ENCODE measurements around the gene GRWD1.

The GRWD1 gene

DNA sequence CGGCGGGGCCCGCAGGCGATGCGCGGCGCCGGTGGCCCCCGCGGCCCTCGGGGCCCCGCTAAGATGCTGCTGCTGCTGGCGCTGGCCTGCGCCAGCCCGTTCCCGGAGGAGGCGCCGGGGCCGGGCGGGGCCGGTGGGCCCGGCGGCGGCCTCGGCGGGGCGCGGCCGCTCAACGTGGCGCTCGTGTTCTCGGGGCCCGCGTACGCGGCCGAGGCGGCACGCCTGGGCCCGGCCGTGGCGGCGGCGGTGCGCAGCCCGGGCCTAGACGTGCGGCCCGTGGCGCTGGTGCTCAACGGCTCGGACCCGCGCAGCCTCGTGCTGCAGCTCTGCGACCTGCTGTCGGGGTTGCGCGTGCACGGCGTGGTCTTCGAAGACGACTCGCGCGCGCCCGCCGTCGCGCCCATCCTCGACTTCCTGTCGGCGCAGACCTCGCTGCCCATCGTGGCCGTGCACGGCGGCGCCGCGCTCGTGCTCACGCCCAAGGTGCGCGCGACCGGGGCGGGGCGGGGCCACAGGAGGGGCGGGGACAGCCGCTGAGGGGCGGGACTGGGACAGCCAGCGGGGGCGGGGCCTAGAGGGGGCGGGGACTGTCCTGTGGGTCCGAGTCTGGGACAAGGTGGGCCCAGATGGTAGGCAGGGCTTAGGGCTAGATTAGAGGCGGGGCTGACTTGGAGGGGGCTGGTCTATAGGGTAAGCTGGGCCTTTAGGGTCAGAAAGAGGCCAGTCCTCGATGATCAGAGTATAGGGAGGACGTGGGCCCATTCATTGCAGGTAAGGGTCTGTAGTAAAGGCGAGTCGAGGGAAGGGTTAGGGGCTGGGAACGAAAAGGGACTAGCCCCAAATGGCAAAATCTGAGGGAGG lies 47.2 kb upstream of the GRWD1 start:
- DNase-seq (ENCODE audit: low read depth): peak; percentile 100

GRCh38 chr19:48400018-48400742 lies 45.6 kb upstream of the GRWD1 start:
- peak overlapping the region; percentile 9 for H3K4me3 ChIP-seq (ENCODE audit: low read depth, low read length)
- peak; percentile 73 for DNase-seq (ENCODE audit: low read depth)
- no peak for TF ChIP-seq CTCF (IDR thresholded peaks at IDR 0.05; ENCODE audit: low read depth, low read length)
- no peak for TF ChIP-seq POLR2A (IDR thresholded peaks at IDR 0.05; ENCODE audit: extremely low read depth, insufficient read length)
- no peak for TF ChIP-seq MYC (IDR thresholded peaks at IDR 0.05; ENCODE audit: low read depth, low read length)
- TF ChIP-seq, protein P1, sequence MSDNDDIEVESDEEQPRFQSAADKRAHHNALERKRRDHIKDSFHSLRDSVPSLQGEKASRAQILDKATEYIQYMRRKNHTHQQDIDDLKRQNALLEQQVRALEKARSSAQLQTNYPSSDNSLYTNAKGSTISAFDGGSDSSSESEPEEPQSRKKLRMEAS (IDR thresholded peaks at IDR 0.05; ENCODE audit: low read depth, low read length): no peak

More for the DNA sequence above, 47.2 kb upstream of the GRWD1 start:
- H3K4me3 ChIP-seq (ENCODE audit: low read depth, low read length): peak overlapping the region; percentile 73
- TF ChIP-seq CTCF (IDR thresholded peaks at IDR 0.05; ENCODE audit: low read depth, low read length): no peak

DNA sequence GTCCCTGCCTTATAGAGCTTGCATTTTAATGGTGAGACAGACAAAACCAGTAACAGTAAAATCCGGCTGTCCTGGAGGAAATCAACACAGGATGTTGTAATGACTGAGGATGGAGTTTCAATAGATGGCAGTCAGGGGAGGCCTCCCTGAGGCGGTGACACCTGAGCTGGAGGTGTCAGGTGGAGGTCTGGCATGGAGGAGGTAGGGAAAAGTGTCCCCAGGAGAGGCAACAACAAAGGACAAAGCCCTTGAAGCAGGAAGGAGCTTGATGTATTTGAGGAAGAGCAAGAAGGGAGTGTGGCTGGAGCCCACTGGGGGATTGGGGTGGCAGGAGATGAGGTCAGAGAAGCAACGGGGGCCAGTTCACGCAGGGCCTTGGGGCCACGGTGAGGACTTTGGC lies 44.5 kb upstream of the GRWD1 start:
- H3K4me3 ChIP-seq (ENCODE audit: low read depth, low read length): no peak overlapping the region
- TF ChIP-seq CTCF (IDR thresholded peaks at IDR 0.05; ENCODE audit: low read depth, low read length) (no peak), POLR2A (IDR thresholded peaks at IDR 0.05; ENCODE audit: extremely low read depth, insufficient read length) (no peak)
- TF ChIP-seq, protein P1 (IDR thresholded peaks at IDR 0.05; ENCODE audit: low read depth, low read length): no peak
- peak; percentile 72 for DNase-seq (ENCODE audit: low read depth)

- DNase-seq (ENCODE audit: low read depth): peak; percentile 93
- TF ChIP-seq POLR2A (IDR thresholded peaks at IDR 0.05; ENCODE audit: extremely low read depth, insufficient read length) (no peak), CTCF (IDR thresholded peaks at IDR 0.05; ENCODE audit: low read depth, low read length) (no peak), MYC (IDR thresholded peaks at IDR 0.05; ENCODE audit: low read depth, low read length) (no peak)
- TF ChIP-seq, protein P1 (IDR thresholded peaks at IDR 0.05; ENCODE audit: low read depth, low read length): no peak
- no peak overlapping the region for H3K4me3 ChIP-seq (ENCODE audit: low read depth, low read length)
Measured at GRCh38 chr19:48403606-48404005, 42.2 kb upstream of the GRWD1 start.

DNA sequence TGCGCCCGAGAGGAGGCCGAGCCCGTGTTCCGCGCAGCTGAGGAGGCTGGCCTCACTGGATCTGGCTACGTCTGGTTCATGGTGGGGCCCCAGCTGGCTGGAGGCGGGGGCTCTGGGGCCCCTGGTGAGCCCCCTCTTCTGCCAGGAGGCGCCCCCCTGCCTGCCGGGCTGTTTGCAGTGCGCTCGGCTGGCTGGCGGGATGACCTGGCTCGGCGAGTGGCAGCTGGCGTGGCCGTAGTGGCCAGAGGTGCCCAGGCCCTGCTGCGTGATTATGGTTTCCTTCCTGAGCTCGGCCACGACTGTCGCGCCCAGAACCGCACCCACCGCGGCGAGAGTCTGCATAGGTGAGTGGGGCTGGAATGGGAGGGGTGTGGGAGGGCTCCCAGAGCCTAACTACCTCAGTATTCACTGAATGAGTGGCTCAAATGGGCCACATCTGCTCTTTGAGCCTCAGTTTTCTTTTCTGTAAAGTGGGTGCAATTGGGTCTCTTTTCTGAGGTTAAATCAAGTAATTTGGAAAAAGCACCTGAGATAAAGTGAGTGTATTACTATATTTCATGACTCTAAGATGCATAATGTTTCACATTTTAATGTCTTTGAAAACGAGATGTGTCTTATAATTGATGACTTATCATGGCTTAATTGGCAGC lies 40.6 kb upstream of the GRWD1 start:
- H3K4me3 ChIP-seq (ENCODE audit: low read depth, low read length): no peak overlapping the region
- no peak for DNase-seq (ENCODE audit: low read depth)
- TF ChIP-seq MYC (IDR thresholded peaks at IDR 0.05; ENCODE audit: low read depth, low read length): no peak

DNA sequence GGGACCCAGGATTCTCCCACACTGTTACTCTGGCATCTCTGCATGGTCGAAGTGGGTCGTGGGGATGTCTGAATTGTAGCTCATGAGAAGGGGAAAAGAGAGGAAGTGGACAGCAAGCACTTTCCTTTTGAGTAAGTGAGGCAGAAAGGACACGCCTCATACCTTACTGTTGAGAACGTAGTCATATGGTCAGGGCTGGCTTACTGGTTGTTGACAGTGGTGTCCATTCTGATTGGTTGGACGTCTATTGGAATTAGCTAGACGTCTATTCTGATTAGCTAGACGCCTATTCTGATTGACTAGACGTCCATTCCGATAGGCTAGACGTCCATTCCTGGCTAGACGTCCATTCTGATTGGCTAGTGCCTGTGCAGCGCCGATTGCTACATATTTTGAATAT lies 39.9 kb upstream of the GRWD1 start:
- TF ChIP-seq POLR2A (IDR thresholded peaks at IDR 0.05; ENCODE audit: extremely low read depth, insufficient read length) (no peak), CTCF (IDR thresholded peaks at IDR 0.05; ENCODE audit: low read depth, low read length) (no peak), MYC (IDR thresholded peaks at IDR 0.05; ENCODE audit: low read depth, low read length) (no peak)
- TF ChIP-seq, protein P1 (IDR thresholded peaks at IDR 0.05; ENCODE audit: low read depth, low read length): no peak
- peak; percentile 64 for DNase-seq (ENCODE audit: low read depth)
- no peak overlapping the region for H3K4me3 ChIP-seq (ENCODE audit: low read depth, low read length)

Measured in NB4 (cell line).